Measurements from ENCODE around the gene WDR46. TPM values are rescaled to one million over a fixed set of nuclear protein-coding genes. Genes with fewer than 3 reads are reported as not detected.

Gene WDR46
- total and polyA plus RNA-seq, 10 donors, result 30.5 to 101 (median 48.1) TPM

DNA sequence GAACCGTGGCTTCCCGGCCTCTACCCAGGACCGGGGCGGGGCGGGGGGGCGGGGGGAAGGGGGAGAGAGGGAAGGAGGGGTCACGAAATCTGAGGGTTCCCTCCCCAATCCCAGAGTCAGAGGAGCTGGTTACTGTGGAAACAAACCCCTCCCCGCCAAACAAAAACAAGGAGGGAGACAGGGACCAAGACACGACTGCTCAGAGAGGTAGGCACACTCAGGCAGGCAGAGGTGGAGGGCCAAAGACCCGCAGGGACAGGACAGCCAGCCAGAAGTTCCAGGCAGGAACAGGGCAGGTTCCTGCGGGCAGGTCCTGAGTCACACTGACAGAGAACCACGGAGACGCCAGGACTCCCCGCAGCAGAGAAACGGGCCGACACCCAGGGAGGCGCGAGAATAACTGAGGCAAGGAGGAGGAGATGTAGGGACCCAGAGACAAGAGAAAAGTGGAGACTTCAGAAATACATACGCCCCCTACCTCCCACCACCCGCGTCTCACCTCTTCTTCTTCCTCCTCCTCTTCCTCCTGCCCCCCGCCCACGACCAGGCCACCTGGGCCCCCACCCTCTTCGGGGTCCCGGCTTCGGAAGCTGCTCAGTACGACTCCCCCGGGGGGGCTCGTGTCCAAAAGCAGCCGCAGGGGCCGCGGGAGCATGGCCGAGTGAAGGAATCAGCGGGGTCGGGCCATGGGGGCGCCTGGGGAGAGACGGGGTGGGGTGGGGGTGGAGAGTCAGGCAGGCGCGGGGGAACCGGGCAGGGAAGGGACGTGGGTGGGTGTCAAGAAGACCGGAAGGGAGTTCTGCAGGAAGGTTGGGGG is 9.1 kb upstream of the WDR46 start:
- TF ChIP-seq POLR2AphosphoS5 (IDR thresholded peaks at IDR 0.05), result peak; percentile 61 to 78 (median 72)
- TF ChIP-seq, protein P1, sequence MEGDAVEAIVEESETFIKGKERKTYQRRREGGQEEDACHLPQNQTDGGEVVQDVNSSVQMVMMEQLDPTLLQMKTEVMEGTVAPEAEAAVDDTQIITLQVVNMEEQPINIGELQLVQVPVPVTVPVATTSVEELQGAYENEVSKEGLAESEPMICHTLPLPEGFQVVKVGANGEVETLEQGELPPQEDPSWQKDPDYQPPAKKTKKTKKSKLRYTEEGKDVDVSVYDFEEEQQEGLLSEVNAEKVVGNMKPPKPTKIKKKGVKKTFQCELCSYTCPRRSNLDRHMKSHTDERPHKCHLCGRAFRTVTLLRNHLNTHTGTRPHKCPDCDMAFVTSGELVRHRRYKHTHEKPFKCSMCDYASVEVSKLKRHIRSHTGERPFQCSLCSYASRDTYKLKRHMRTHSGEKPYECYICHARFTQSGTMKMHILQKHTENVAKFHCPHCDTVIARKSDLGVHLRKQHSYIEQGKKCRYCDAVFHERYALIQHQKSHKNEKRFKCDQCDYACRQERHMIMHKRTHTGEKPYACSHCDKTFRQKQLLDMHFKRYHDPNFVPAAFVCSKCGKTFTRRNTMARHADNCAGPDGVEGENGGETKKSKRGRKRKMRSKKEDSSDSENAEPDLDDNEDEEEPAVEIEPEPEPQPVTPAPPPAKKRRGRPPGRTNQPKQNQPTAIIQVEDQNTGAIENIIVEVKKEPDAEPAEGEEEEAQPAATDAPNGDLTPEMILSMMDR (IDR thresholded peaks at IDR 0.05 in 8 of 11, conservative IDR thresholded peaks at IDR 0.05 in 3 of 11), result peak in 3 of 11 experiments; percentile 7 to 34 (median 10)
- TF ChIP-seq POLR2A (IDR thresholded peaks at IDR 0.05), result peak in 1 of 3 donors; percentile 46
- Histone ChIP-seq H3K27me3 (replicated peaks in 1 of 7) (no peaks in the 10 kb centered on the region), H3K4me3 (peak overlapping the region; percentile 66 to 88 (median 84)), H3K27ac (peak overlapping the region; percentile 94 to 99 (median 98)), H3K36me3 (peaks cover 0 to 73% (median 58%) of the 10 kb centered on the region in 6 donors), H3K4me1 (peaks cover 10 to 86% (median 53%) of the 10 kb centered on the region in 6 donors), H3K9me3 (no peaks in the 10 kb centered on the region)
- intact Hi-C loops (cut with DNase I; ENCODE audit: low total_unique reads), result no loop called here
- 1% methylated on average over 37 to 42 of the region's 42 CpGs for WGBS, 5 donors
- peak; percentile 90 for DNase-seq

DNA sequence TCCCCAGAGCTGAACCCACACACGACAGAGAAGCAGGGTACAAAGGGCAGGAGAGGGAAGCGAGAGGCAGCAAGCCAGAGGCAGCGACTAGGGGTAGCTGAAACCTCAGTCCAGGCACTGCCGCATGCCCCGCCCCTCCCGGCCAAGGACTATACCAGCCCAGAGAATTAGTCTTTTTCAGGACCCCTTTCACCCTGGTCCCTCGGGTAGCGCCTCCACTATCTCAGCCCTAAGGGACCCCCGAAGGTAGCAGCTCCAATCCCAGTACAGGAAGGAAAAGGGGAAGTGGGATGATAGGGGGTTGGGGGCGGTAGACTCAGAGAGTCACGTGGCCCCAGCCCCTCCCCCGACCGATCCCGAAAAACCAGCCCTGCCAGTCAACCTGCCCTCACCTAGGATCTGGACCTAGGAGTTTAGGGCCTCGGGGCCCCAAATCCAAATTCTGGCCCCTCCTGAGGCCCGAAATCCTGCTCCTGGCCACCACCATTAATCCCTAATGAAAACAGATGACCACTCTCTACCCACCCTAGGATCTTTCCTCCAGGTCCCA is 8.4 kb upstream of the WDR46 start:
- TF ChIP-seq POLR2A (IDR thresholded peaks at IDR 0.05) (no peak), POLR2AphosphoS5 (IDR thresholded peaks at IDR 0.05) (no peak)
- TF ChIP-seq, protein P1 (IDR thresholded peaks at IDR 0.05 in 8 of 11, conservative IDR thresholded peaks at IDR 0.05 in 3 of 11), result no peak
- intact Hi-C loops (cut with DNase I; ENCODE audit: low total_unique reads), result no loop called here
- peak; percentile 87 for DNase-seq
- Histone ChIP-seq H3K4me1 (peaks cover 10 to 81% (median 53%) of the 10 kb centered on the region in 6 donors), H3K9me3 (no peaks in the 10 kb centered on the region), H3K36me3 (peaks cover 0 to 73% (median 58%) of the 10 kb centered on the region in 6 donors), H3K4me3 (peak overlapping the region; percentile 66 to 88 (median 84)), H3K27me3 (replicated peaks in 1 of 7) (no peaks in the 10 kb centered on the region), H3K27ac (peak overlapping the region; percentile 94 to 99 (median 98))
- 7 to 15% (median 9%) methylated on average over 7 to 16 of the region's 16 CpGs for WGBS, 5 donors

DNA sequence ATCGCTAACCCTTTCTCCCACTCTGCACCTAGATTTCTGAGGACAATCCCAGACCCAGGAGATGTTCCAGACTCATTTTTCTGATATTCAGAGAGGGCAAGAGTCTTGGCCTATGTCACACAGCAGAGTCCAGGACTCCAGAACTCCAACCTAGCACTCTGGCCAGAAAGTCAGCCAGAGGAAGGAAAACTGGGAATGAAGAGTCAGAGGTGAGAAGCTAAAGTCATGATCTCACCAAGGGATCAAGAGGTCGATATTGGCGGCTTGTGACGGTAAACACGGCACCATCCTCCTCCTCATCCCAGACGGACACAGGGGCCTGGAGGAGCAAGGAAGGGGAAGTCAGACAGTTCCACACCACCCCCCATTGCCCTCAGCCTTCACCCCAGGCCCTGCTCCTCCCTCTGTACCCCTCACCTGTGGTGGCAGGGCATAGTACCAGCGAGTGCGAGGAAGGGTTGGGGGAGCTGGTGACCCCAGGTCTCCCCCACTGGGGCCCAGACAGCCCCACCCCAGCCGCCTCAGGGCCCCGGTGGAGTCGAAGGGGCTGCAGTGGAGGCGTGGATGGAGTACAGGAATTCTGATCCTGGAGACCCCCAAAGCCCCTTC is 7.9 kb upstream of the WDR46 start:
- no peak for DNase-seq
- no peaks in the 10 kb centered on the region for H3K27me3 ChIP-seq (replicated peaks in 1 of 7)
- peak overlapping the region; percentile 66 to 88 (median 84) for H3K4me3 ChIP-seq
- H3K9me3 ChIP-seq, result no peaks in the 10 kb centered on the region
- peaks cover 0 to 73% (median 58%) of the 10 kb centered on the region in 6 donors for H3K36me3 ChIP-seq
- peaks cover 10 to 76% (median 50%) of the 10 kb centered on the region in 6 donors for H3K4me1 ChIP-seq
- TF ChIP-seq POLR2AphosphoS5 (IDR thresholded peaks at IDR 0.05) (no peak), POLR2A (IDR thresholded peaks at IDR 0.05) (no peak)
- TF ChIP-seq, protein P1 (IDR thresholded peaks at IDR 0.05 in 8 of 11, conservative IDR thresholded peaks at IDR 0.05 in 3 of 11), result no peak
- intact Hi-C loops (cut with DNase I; ENCODE audit: low total_unique reads), result no loop called here
- H3K27ac ChIP-seq, result peak overlapping the region; percentile 94 to 99 (median 98)
- 67 to 80% (median 71%) methylated on average over 12 of the region's 12 CpGs for WGBS, 5 donors

Measured in spleen (tissue), 11 donors.